Measurements from ENCODE around the gene SMTNL1.

- TF ChIP-seq CTCF (IDR thresholded peaks at IDR 0.05) (peak in 1 of 3 donors; percentile 82), POLR2A (IDR thresholded peaks at IDR 0.05) (no peak)
These were observed 10.3 kb upstream of the SMTNL1 start for GRCh38 chr11:57527056-57527631.
